ENCODE results near the gene NR2E1.

NR2E1 gene

DNA sequence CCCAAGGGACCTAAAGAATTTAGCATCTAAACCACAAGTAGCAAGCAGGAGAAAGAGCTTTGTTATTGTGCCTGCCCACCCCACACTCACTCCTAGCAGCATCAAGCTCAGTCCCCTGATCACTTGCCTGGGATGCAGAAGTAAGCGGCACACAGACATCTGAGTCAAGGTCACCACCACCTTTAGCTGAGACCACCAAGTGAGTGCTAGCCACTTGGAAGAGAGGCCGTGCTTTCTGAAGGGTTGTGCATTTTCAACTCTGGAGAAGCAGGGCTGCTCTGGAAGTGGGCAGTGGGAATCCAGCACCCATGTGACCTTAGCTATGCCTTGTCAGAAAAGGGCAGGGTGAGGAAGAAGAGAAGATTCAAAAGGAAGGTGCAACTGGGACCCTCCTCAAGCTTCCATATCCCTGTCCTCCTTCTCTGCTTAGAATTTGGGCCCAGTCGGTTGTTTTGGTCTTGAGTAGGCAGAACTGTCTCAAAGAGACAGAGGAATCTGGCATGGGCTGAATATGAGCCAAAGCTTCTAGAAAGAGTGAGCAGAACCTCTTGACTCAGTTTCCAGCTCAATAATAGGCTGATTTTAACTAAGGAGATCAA lies 6.2 kb downstream of the NR2E1 start:
- DNase-seq (ENCODE audit: low read depth): no peak

DNA sequence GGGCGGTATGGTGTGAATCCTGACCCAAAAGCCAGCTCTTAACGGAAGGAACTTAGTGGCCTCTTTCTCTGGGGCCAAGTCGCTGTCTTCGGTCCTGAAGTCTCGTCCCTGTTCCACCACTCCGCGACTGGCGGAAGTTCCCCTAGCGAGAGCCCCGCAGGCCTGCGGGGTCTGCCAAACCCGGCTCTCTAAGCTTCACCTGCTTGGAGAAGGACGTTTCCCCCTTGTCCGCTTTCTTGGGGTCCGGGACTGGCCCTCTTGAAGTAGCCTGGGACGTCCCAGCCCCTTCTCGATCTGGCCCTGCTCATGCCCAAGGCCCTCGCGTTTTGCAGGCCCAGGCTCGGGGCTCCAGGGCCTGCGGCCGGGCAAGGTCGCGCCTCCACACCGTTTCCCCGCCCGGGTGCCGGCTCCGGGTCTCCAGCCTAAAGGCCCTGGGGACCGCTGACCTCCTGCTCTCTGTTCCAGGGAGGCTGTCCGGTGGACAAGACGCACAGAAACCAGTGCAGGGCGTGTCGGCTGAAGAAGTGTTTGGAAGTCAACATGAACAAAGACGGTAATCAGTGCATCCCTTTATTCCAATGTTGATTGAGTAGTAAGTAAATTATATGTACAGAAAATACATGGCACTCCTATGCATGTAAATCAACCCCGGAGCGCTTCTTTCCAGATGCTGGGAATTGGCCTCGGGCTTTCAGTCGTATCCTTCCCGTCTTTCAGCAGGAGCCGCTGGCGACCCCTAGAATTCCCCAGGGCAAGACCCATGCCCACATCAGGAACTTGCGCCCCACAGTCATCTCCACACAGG lies 8.8 kb downstream of the NR2E1 start:
- peak; percentile 6 for DNase-seq (ENCODE audit: low read depth)

DNA sequence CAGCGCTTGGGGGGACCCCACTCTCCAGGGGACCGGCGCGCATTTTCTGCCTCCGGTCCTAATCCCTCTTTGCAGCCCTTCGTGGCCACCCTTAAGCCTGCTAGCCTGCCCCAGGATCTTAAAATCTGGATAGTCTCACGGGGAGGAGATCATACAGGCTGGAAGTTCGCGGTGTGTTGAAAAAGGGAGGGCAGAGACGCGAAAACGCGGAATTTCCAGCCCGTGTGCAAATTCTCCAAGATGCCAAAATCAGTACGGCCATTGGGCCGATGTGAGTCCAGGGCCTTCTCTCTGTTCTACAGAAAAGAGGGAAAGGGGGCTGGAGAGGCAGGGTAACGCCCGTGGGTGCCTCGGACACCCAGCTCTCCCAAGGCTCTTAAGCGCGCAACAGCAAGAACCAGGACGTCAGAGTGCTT lies 9.4 kb downstream of the NR2E1 start:
- DNase-seq (ENCODE audit: low read depth): no peak

DNA sequence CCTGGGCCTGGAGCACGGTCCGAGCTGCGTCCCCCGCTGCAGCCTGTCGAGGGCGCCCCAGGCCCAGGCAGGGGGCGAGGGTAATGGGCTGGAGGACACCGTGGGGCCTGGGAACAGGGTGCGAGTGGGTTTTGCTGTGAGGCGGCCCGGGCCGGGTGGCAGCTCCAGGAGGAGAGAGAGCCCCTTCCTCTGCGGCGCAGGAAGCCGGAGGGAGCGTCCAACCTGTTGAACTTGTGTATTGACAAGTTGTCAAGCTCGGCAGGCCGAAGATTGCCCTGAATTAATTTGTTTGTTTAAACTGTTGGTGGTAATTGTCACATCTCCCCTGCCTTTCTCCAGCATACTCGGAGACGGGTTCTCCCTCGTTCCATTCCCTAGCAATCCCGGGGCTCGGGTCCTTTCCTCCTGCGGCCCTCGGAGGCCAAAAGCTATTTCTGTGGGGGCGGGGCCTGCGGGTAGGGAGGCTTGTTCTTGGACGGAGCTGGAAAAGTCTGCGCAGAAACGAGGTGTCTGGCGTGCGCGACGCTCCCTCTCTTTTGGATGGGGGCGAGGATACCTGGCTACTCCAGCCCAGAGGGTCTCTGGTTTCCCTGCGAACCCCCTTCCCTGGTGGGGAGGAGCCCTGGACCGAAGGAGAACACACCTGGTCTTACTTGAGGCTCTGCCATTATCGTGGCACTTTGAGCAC lies 9.9 kb downstream of the NR2E1 start:
- DNase-seq (ENCODE audit: low read depth): no peak

DNA sequence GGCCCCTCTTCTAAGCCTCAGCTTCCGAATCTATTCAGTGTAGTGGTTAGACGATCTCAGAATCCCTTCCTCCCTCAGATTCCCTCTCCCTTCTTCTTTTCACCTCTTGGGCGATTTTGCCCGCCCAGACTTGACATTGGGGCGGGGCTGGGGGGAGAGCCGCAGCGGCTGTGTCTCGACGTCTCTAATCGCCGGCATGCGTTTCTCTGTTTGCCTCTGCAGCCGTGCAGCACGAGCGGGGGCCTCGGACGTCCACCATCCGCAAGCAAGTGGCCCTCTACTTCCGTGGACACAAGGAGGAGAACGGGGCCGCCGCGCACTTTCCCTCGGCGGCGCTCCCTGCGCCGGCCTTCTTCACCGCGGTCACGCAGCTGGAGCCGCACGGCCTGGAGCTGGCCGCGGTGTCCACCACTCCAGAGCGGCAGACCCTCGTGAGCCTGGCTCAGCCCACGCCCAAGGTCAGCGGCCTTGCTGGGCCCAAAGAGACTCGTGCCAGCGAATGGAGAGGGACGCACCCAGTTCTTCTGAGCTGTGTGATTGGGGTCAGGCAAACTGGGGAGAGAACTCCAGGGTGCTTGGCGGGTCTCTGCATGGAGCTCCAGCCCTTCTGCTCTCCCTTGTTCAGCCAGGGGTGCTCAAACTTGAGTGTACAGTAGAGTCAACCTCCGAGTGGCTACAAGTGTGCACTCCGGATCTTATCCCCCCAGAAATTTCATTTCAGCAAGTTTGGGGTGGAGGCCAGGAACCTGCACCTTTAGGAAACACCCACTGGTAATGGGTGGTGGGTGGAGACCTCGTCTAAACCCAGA lies 10.7 kb downstream of the NR2E1 start:
- no peak for DNase-seq (ENCODE audit: low read depth)

DNA sequence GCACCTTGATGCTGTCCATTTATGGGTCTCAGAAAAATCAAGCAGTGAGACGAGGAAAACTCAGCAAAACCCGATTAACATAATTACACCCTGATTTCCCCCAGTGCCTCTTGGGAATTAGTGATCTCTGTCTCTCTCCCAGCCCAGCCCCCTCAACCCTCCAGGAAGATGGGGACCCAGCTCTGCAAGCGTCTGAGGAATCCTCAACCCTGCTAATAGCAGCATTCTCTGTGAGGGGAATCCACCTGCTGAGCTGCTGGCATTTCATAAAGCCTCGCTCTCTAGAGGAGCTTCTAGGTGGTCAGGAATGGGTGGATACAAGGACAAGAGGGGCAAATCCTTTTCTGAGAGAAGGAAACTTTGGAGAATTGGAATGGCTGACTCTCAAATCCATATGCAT lies 13.9 kb downstream of the NR2E1 start:
- no peak for DNase-seq (ENCODE audit: low read depth)

DNA sequence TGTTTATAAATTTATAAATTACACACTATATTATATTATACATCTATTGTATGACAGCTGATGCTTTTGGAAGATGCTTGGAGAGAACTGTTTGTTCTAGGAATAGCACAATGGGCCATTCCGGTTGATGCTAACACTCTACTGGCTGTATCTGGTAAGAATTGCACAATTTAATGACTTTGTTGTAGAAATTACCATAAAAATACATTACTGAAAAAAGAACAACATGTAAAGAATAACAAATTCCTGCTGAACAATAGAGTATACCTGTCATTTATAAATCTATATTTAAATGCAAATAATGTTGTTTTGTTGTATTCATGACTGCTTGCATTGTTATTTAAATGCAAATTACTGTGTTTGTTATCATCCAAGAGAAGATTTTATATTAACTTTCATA lies 14.4 kb downstream of the NR2E1 start:
- DNase-seq (ENCODE audit: low read depth): no peak

DNA sequence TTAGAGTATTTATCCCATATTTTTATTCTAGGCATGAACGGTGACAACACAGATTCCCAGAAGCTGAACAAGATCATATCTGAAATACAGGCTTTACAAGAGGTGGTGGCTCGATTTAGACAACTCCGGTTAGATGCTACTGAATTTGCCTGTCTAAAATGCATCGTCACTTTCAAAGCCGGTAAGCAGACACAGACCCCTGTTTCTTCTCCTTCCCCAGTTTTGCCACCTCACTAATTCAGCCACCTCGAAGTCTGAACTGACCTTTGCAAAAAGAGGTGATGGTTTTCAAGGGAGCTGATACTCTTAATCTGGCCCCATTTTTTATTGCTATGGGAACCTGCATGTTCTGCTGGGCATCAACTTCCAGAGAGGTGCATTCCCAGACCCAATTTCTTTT lies 15.0 kb downstream of the NR2E1 start:
- DNase-seq (ENCODE audit: low read depth): no peak

DNA sequence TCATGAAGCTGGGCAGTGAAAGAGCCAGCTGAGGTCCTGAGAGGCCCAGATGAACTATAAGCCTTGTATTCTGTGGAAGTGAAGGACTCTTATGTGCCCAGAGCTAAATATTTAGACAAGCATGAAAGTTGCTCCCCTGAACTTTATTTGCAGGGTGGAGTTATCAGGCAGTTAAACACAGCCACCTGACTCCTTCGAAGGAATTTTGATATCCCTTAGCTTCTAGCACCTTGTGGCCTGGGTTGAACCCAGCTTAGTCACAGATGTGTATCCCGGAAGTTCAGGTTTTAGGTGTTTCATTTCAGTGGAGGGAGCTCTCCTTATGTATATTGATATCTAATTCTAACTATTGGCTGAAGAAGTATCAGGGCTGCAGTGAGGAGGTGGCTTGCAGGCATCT lies 20.4 kb downstream of the NR2E1 start:
- no peak for DNase-seq (ENCODE audit: low read depth)

DNA sequence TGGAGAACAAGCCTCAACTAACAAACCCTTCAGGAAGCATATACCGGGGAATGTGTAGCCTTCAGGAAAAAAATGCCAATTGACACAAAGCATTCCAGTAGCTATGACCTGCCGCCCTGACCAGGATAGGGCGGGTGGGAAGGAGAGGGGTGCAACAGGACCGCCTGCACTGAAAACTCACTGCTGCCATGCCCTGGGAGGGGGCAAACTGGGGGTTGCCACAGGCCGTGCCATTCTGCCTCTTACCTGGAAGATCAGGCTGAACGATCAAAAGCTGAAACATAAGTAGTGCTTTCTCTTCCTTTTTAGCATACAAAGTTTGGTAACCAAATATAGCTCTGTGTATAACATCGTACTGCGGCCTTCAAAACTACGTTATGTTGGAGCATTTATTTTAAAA lies 21.7 kb downstream of the NR2E1 start:
- no peak for DNase-seq (ENCODE audit: low read depth)

DNA sequence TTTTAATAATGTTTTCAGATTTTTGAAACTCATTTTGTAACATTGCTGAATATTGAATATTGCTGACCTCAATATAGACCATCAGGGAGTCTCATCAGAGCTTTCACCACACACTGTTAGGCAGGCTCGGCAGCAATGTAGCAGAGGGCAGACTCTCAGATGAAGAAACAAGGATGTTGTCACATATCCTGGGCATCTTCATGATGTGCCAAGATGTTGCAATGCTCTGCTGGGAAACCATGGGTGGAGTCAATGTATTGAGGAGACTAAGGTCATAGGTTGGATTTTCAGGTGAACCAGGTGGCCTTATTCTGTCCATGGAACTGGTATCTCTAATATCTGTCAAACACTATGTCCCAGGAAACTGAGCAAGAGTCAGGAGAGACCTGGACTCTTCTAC lies 27.3 kb downstream of the NR2E1 start:
- no peak for DNase-seq (ENCODE audit: low read depth)

DNA sequence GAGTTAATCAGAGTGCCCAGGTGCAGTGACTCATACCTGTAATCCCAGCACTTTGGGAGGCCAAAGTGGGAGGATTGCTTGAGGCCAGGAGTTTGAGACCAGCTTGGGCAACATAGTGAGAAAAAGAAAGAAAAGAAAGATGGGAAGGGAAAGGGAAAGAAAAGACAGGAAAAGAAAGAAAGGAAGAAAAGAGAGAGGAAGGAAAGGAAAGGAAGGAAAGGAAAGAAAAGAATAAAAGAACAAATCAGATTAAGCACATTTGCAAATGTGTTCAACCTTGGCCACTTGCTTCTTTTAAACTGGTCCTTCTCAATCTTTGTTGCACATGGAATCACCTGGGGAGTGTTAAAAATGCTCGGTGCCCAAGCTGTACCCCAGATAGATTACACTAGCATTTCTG lies 28.0 kb downstream of the NR2E1 start:
- DNase-seq (ENCODE audit: low read depth): no peak

DNA sequence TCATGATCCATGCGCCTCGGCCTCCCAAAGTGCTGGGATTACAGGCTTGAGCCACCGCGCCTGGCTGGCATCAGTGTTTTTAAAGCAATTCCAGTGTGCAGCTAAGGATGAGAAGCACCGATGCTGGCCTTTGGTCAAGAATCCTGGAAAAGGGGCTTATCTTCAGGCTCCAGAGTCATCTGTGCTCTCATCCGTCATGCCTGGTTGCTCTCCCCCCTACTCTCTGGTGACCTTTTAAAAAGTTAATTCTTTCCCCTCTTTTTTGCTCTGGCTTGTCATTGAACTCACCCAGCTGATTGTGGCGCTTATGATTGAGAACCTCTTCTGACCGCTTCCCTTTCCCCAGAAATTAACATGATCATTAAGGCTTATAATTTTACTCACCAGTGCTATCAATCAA lies 28.7 kb downstream of the NR2E1 start:
- no peak for DNase-seq (ENCODE audit: low read depth)

DNA sequence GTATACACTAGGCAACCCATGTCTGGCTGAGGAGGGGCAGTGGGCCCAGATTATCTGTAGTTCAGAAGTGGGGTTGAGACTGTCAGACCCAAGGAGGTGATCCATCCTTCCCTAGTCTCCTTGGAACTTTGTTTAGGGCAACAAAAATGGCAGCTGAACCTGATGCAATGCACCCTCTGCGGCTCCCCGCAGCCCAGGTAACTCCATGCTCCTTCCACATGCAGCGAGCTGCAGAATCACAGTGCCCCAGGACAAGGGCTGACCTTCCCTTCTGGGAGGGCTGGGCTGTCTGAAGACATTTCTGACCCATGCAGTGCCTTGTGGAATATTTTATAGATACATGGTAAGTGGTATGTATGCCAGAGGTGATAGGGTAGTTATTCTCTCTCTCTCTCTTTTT lies 29.4 kb downstream of the NR2E1 start:
- no peak for DNase-seq (ENCODE audit: low read depth)

DNA sequence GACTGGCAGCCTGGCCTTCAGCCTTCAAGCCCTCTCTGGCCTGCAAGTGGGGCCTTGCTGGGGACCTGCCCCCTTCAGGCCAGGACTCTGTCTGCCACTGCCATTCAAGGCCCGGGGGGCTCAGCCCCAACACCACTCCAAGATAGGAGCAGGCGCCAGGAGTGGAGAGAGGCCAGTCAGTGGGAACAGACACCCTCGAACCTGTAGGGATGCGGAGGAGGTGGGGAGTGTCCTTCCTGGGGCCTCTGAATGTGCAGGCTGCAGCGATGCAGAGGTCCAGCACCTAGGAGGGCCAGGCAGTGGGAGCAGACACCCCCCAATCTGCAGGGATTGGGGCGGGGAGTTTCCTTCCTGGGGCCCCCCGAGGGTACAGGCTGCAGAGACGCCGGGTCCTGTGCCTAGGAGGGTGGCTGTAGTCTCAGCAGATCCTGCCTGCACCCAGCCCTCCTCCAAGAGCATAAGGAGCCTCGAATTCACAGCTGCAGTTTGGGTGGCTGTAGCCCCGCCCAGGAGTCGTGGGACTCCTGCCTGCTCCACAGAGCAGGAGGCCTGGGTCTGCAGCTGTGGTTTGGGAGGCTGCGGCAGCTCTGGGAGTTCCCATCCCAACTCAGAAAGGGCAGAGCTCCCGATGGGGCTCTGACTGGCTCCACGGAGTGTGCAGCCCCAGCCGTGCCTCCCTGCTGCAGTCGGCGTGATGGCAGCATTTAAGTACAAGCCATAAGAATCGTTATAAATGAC lies 33.1 kb downstream of the NR2E1 start:
- no peak for DNase-seq (ENCODE audit: low read depth)

DNA sequence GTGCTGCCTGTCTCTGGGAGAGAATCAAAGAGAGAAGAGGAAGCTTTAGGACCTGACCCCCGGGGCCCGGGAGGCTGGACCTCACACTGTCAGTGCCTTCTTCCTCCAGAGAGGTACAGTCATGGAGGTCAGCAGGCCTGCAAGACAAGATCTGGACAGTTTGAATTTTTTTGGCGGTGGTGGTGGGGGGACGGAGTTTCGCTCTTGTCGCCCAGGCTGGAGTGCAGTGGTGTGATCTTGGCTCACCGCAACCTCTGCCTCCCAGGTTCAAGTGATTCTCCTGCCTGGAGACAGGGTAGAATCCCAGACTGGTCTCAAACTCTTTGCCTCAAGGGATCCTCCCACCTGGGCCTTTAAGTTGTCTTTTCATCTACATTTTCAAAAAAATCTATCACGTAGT lies 34.4 kb downstream of the NR2E1 start:
- no peak for DNase-seq (ENCODE audit: low read depth)

DNA sequence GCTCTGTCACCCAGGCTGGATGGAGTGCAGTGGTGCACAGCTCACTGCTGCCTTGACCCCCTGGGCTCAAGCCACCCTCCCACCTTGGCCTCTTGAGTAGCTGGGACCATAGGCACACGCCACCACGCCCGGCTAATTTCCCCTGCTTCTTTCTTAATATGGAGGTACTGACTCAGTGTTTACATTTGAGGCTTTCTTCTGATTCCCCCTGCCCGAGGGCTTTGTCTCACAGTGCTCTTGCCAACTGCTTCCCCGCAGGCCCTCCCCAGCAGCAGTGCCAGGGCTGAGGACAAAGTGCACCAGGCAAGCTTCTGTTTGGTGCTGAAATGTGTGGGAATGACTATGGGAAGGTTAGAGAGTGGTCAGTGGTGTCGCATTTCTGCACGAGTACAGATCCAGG lies 34.8 kb downstream of the NR2E1 start:
- no peak for DNase-seq (ENCODE audit: low read depth)

DNA sequence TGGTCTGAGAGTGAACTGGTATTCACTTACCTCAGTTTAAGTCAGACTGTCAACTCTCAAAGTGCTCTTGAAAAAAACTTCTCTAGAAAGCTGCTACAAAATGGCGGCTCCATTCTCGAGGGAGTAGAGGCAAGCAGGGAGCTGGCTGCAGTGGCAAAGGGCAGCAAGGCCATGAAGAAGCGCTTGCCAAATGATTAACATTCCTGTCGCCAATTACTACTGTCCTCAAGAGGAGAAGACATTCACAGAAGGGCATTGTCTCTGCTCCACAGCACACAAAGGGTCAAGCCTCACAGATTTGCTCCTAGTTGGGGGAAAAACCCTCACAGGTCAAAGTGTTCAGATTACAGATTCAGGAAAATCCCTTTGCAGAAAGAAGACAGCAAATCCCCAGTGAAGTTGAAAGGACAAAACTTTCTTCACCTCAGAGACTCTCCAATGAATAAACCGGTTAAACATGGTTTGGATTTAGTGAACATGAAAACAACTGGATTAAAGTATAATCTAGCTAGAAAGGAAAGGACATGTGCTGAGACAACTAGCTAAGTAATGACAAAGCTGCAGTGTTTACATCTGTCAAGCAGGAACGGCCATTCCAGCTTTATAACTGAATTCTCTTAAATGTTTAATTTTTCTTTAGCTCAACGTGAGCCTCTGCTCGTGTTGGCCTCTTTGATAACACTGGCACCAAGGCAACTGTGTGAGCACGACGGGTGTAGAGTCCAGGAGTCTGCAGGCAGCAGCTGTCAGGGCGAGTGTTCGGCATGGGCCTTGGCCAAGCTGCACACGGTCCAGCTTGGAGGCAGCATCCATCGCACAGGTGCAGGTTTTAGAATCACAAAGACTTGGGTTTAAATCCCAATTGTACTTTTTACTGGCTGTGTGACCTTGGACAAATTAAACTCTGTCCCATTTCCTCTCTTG lies 37.6 kb downstream of the NR2E1 start:
- DNase-seq (ENCODE audit: low read depth): no peak

DNA sequence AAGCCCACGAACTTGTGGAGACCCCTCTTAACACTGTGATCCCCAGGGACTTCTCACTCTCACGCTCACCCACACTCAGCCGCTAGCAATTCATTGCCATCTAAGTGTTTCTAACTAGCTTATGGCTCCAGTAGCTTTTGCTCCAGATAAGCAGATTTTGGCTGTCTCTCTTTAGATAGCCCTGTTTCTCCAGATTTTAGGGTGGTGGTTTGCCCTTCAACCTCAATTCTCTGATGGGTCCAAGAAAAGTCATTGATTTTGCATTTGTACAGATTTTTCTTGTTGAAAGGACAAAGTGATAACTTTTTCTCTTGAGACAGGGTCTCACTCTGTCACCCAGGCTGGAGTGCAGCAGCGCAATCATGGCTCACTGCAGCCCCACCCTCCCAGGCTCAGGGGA lies 41.2 kb downstream of the NR2E1 start:
- no peak for DNase-seq (ENCODE audit: low read depth)

DNA sequence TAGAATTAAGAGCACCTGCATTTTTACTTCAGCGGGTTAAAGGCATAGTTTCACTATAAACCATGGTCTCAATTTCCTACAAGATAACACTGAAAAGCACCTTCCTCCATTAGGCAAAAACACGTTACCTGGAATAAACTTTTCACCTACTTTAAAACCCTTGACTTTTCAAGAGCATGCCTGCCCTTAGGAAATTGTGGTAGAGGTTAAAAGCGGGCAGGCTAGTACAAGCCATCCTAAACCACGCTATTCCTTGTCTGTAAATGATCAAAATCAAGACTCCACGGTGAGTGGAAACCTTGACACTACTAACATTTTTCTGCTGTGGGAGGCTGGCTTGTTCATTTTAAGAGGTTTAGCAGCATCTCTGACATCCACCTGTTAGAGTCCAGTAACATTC lies 43.9 kb downstream of the NR2E1 start:
- no peak for DNase-seq (ENCODE audit: low read depth)

DNA sequence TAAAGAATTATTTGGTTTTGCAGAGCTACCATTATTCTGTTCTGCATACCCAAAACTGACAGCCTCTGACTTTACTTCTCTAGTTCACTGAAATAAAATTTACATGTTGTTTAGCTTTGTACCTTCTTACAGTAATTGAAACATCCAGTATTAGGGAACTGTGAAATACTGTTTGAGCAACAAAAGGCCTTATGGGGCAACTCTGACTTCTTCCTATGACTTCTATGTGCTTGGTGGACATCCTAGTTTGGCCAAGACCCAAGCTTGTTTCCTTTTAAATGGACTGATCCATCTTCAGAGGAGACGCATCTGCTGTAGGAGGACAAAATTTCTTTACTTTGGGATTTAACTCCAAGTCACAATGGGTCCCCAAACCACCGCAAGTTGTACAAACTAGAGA lies 44.7 kb downstream of the NR2E1 start:
- no peak for DNase-seq (ENCODE audit: low read depth)

Measured in GM04504 (cell line).